AG04450 (cell line): ENCODE results near the gene THTPA. TPM values are rescaled to one million over a fixed set of nuclear protein-coding genes. Genes with fewer than 3 reads are reported as not detected.
"Not testable (repeated sequence)": the region's sequence is repeated elsewhere in the genome, so short reads cannot be mapped to it uniquely, and the experiment has no call there.

Experiments used
- CTCF ChIA-PET: fragments of 300-600, 350-600 bp; formaldehyde crosslinking; extraction: SDS; loops from one replicate; lab custom pipeline; 2022; ENCODE audit warnings: antibody characterized with exemption, inconsistent platforms; lab: Charles Lee
- POLR2A ChIA-PET: fragments of 350-600 bp; formaldehyde crosslinking; extraction: SDS; loops from one replicate; lab custom pipeline; 2021; ENCODE audit warnings: antibody characterized with exemption, inconsistent platforms; lab: Yijun Ruan, JAX
- DNase-seq: peaks from one replicate; pipeline ENCODE4 v3.0.0-alpha.2; 2011; ENCODE audit warnings: low read depth, low spot score
- H3K27ac ChIP-seq: one replicate; pipeline ENCODE4 v1.5.1; 2012; ENCODE audit warnings: low read depth, low read length, control low read depth
- H3K27me3 ChIP-seq: one replicate; pipeline ENCODE4 v1.6.0; 2012; ENCODE audit warnings: low read length; ENCODE audit not compliant: control insufficient read depth, insufficient read depth
- H3K4me3 ChIP-seq: 2 replicates; pipeline ENCODE4 v1.5.1; 2011; ENCODE audit warnings: mild to moderate bottlenecking, low read depth, low read length, control low read depth
- H3K9me3 ChIP-seq: 2 replicates; pipeline ENCODE4 v1.5.1; 2012; ENCODE audit warnings: low read length; ENCODE audit not compliant: control insufficient read depth, insufficient read depth
- CTCF ChIP-seq: IDR thresholded peaks from 2 replicates; pipeline ENCODE4 v1.5.1; 2011; ENCODE audit warnings: low read depth, low read length, control low read depth, inconsistent platforms
- polyA plus RNA-seq: library from polyadenylated mRNA; depleted of rRNA; stranded (reverse); fragments of >200 nt; gene quantifications from 2 replicates; pipeline ENCODE4 v1.2.3, GENCODE V29; 2011

THTPA gene
- polyA plus RNA-seq, 1 experiment, result 4.9 TPM

- Histone ChIP-seq H3K9me3 (no peaks in the 10 kb centered on the region), H3K27me3 (no peaks in the 10 kb centered on the region), H3K4me3 (no peak overlapping the region), H3K27ac (no peak overlapping the region)
- POLR2A ChIA-PET, result no interaction called here
- DNase-seq, result no peak
- CTCF ChIA-PET, result interaction anchor here (0.7 to 3.9 kb wide), 3 partner anchors 42 to 321 kb away, joined by 4 to 56 read pairs (median 11); no protein-coding TSS in a partner anchor
- no peak for TF ChIP-seq CTCF
Measured at GRCh38 chr14:23590198-23590597, 34.1 kb downstream of the THTPA start.

- DNase-seq, H3K27me3 ChIP-seq, POLR2A ChIA-PET, H3K27ac ChIP-seq, H3K9me3 ChIP-seq, H3K4me3 ChIP-seq, CTCF ChIA-PET: not testable (repeated sequence)
Measured at GRCh38 chr14:23594191-23594590, 38.1 kb downstream of the THTPA start.

DNA sequence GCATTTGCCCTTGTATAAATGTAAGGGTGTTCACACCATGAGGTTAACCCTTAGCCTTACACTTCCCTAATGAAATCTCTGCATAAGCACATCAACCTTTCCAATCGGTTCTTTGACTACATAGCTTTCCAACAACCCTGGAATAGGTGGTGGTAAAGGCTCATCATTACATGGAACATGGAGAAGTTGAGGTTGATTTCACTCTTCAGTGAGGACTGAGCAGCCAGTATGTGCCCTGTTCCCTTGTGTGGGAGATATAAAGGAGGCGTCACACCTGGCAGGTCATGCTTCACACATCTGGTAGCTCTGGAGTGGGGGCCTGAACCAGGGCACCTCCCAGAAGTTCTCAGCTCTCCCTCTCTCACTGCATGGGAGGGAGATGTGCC, 44.2 kb downstream of the THTPA start:
- POLR2A ChIA-PET, result no interaction called here

GRCh38 chr14:23600806-23601205, 44.7 kb downstream of the THTPA start:
- CTCF ChIA-PET, result interaction anchor here (1.0 to 1.4 kb wide), 4 partner anchors 12 to 310 kb away, joined by 3 to 5 read pairs (median 4); no protein-coding TSS in a partner anchor
- no peak overlapping the region for H3K4me3 ChIP-seq
- no peak overlapping the region for H3K27ac ChIP-seq
- H3K9me3 ChIP-seq, result no peaks in the 10 kb centered on the region
- H3K27me3 ChIP-seq, result peaks cover 3% of the 10 kb centered on the region
- TF ChIP-seq CTCF, result no peak
- no peak for DNase-seq
- POLR2A ChIA-PET, result no interaction called here

More for the DNA sequence above, 44.2 kb downstream of the THTPA start:
- Histone ChIP-seq H3K4me3 (no peak overlapping the region), H3K27ac (no peak overlapping the region), H3K27me3 (peaks cover 3% of the 10 kb centered on the region), H3K9me3 (no peaks in the 10 kb centered on the region)
- CTCF ChIA-PET, result interaction anchor here (1.0 to 1.4 kb wide), 3 partner anchors 12 to 310 kb away, joined by 3 to 5 read pairs (median 4); no protein-coding TSS in a partner anchor
- DNase-seq, result no peak
- TF ChIP-seq CTCF, result no peak

DNA sequence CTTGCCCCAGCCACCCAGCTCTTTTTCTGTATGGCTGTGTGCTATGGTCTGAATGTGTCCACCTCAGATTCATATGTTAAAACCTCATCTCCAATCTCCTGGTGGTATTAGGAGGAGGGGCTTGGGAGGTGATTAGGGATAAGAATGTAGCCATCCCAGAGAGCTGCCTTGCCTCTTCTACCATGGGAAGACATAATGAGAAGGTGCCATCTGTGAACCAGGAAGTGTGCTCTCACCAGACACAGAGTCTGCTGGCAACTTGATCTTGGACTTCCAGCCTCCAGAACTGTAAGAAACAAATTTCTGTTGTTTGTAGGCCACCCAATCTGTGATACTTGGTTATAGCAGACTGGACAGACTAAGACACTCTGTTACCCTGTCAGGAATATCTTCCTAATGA, 45.4 kb downstream of the THTPA start:
- H3K27me3 ChIP-seq, result peaks cover 3% of the 10 kb centered on the region
- ChIA-PET CTCF (interaction anchor here (1.2 to 1.7 kb wide), 3 partner anchors 30 to 309 kb away, joined by 3 to 5 read pairs (median 4); no protein-coding TSS in a partner anchor), POLR2A (no interaction called here)
- no peak for DNase-seq
- no peaks in the 10 kb centered on the region for H3K9me3 ChIP-seq
- no peak overlapping the region for H3K27ac ChIP-seq
- H3K4me3 ChIP-seq, result no peak overlapping the region
- no peak for TF ChIP-seq CTCF
